ENCODE results near the gene C1QTNF1. TPM values are rescaled to one million over a fixed set of nuclear protein-coding genes. Genes with fewer than 3 reads are reported as not detected.
A peak's percentile ranks its signal among the peaks of the same experiment; 100 is the strongest.
"Not testable (repeated sequence)": the region's sequence is repeated elsewhere in the genome, so short reads cannot be mapped to it uniquely, and the experiment has no call there.

The C1QTNF1 gene
- total and polyA plus RNA-seq, 2 experiments from 2014 or later, result 9.5 to 13.3 TPM

GRCh38 chr17:79028496-79029326 lies 4.7 kb downstream of the C1QTNF1 start:
- no peaks in the 10 kb centered on the region for H3K36me3 ChIP-seq (replicated peaks; ENCODE audit: insufficient read depth, low read depth)
- WGBS (ENCODE audit: low lambda C conversion rate, missing lambda C conversion rate), result 83% methylated on average over 17 of the region's 17 CpGs
- H3K4me1 ChIP-seq (ENCODE audit: insufficient read depth), result peaks cover 37% of the 10 kb centered on the region
- no peaks in the 10 kb centered on the region for H3K9me2 ChIP-seq (replicated peaks; ENCODE audit: insufficient read depth)
- no peaks in the 10 kb centered on the region for H3K27me3 ChIP-seq
- H3K79me2 ChIP-seq, result no peaks in the 10 kb centered on the region
- H3K4me3 ChIP-seq, result no peak overlapping the region
- H3K9me3 ChIP-seq (ENCODE audit: low read depth), result no peaks in the 10 kb centered on the region
- H3K4me2 ChIP-seq, result peak overlapping the region; percentile 67
- DNase-seq (ENCODE audit: low spot score), result no peak
- no peak overlapping the region for H3K27ac ChIP-seq
- H2AFZ ChIP-seq, result no peak overlapping the region
- TF ChIP-seq EZH2phosphoT487 (IDR thresholded peaks at IDR 0.05; ENCODE audit: low read depth, severe bottlenecking, unreplicated experiment) (no peak), CTCF (IDR thresholded peaks at IDR 0.05; ENCODE audit: poor library complexity) (peak; percentile 25)
- no peaks in the 10 kb centered on the region for H4K20me1 ChIP-seq (ENCODE audit: insufficient read depth, poor library complexity, severe bottlenecking)

- WGBS (ENCODE audit: low lambda C conversion rate, missing lambda C conversion rate), result 88% methylated on average over 16 of the region's 16 CpGs
- Histone ChIP-seq H4K20me1 (ENCODE audit: insufficient read depth, poor library complexity, severe bottlenecking) (no peaks in the 10 kb centered on the region), H3K27me3 (no peaks in the 10 kb centered on the region), H3K4me1 (ENCODE audit: insufficient read depth) (peaks cover 33% of the 10 kb centered on the region), H3K36me3 (replicated peaks; ENCODE audit: insufficient read depth, low read depth) (no peaks in the 10 kb centered on the region), H3K79me2 (no peaks in the 10 kb centered on the region), H3K9me3 (ENCODE audit: low read depth) (no peaks in the 10 kb centered on the region), H3K27ac (no peak overlapping the region), H3K4me2 (no peak overlapping the region), H2AFZ (no peak overlapping the region), H3K4me3 (no peak overlapping the region), H3K9me2 (replicated peaks; ENCODE audit: insufficient read depth) (no peaks in the 10 kb centered on the region)
- no peak for TF ChIP-seq CTCF (IDR thresholded peaks at IDR 0.05; ENCODE audit: poor library complexity)
- no peak for TF ChIP-seq EZH2phosphoT487 (IDR thresholded peaks at IDR 0.05; ENCODE audit: low read depth, severe bottlenecking, unreplicated experiment)
- no peak for TF ChIP-seq EZH2 (IDR thresholded peaks at IDR 0.05; ENCODE audit: borderline replicate concordance)
- no peak for DNase-seq (ENCODE audit: low spot score)
Measured at GRCh38 chr17:79029327-79030009, 5.5 kb downstream of the C1QTNF1 start.

GRCh38 chr17:79030636-79031035 lies 6.7 kb downstream of the C1QTNF1 start:
- not testable (repeated sequence) for H3K9me3 ChIP-seq (ENCODE audit: low read depth); H3K27me3 ChIP-seq; DNase-seq (ENCODE audit: low spot score); H2AFZ ChIP-seq; H3K9me2 ChIP-seq (replicated peaks; ENCODE audit: insufficient read depth); H3K4me3 ChIP-seq; H3K4me2 ChIP-seq; H4K20me1 ChIP-seq (ENCODE audit: insufficient read depth, poor library complexity, severe bottlenecking); H3K36me3 ChIP-seq (replicated peaks; ENCODE audit: insufficient read depth, low read depth); H3K79me2 ChIP-seq; H3K27ac ChIP-seq
- 84% methylated on average over 12 of the region's 12 CpGs for WGBS (ENCODE audit: low lambda C conversion rate, missing lambda C conversion rate)
- H3K4me1 ChIP-seq (ENCODE audit: insufficient read depth), result peaks cover 23% of the 10 kb centered on the region

Measured in hepatocyte (in vitro differentiated cells).